GM12878 (cell line): ENCODE measurements around the gene ITGA6. TPM values are rescaled to one million over a fixed set of nuclear protein-coding genes. Genes with fewer than 3 reads are reported as not detected.
A peak's percentile ranks its signal among the peaks of the same experiment; 100 is the strongest.
"Not testable (repeated sequence)": the region's sequence is repeated elsewhere in the genome, so short reads cannot be mapped to it uniquely, and the experiment has no call there.

Experiments
- ATAC-seq: fragments of 200-7000 bp; cut with Tn5 transposase; 3 replicates; pipeline ENCODE4 v1.9.1; 2020; ENCODE audit warnings: mild to moderate bottlenecking, moderate library complexity
- BruUV-seq: library from RNA; stranded (reverse); fragments of 400-500 nt; replicated peaks from 2 replicates; lab custom pipeline; 2021; lab: Mats Ljungman, UMichigan
- CTCF ChIA-PET: fragments of 300-600 bp; sonication (Branson Sonifier 250); formaldehyde crosslinking; extraction: SDS; loops from one replicate; lab custom pipeline; 2021; ENCODE audit warnings: inconsistent platforms; lab: Yijun Ruan, JAX
- POLR2A ChIA-PET: fragments of 350-600 bp; formaldehyde crosslinking; extraction: SDS; loops from one replicate; lab custom pipeline; 2021; ENCODE audit warnings: inconsistent platforms; lab: Charles Lee
- RAD21 ChIA-PET: fragments of 300-600 bp; sonication (Branson Sonifier 250); formaldehyde crosslinking; loops from one replicate; lab custom pipeline; 2023; ENCODE audit warnings: antibody characterized with exemption; ENCODE audit not compliant: unreplicated experiment; lab: Charles Lee
- SMC1A ChIA-PET: fragments of 300-600 bp; sonication (Branson Sonifier 250); formaldehyde crosslinking; loops from one replicate; lab custom pipeline; 2023; ENCODE audit not compliant: unreplicated experiment, uncharacterized antibody; lab: Charles Lee
- DNase-seq: peaks from one replicate; pipeline ENCODE4 v3.0.0-alpha.2; 2011; ENCODE audit warnings: low read depth, low spot score
- FAIRE-seq: peaks from 3 replicates; lab custom pipeline; 2011; peaks lifted over from hg19 to GRCh38; lab: Jason Lieb, UNC
- H2AFZ ChIP-seq: 2 replicates; pipeline ENCODE4 v1.6.0; 2011; ENCODE audit warnings: low read depth, low read length, control low read depth; ENCODE audit not compliant: control insufficient read depth
- H3K27ac ChIP-seq: 2 replicates; pipeline ENCODE4 v1.5.1; 2011; ENCODE audit warnings: control low read depth; ENCODE audit not compliant: control insufficient read depth, insufficient read depth
- H3K27me3 ChIP-seq, 2 experiments: replicated peaks in 1 of 2; 2 replicates each; pipeline versions ENCODE4 v1.6.0 to v1.6.1; 2011; ENCODE audit warnings: low read length in 1 of 2; ENCODE audit not compliant: control insufficient read depth in 2 of 2, insufficient read depth in 2 of 2
- H3K36me3 ChIP-seq, 2 experiments: 2 replicates each; pipeline ENCODE4 v1.5.1; 2011; ENCODE audit warnings: low read length in 1 of 2; ENCODE audit not compliant: control insufficient read depth in 2 of 2, insufficient read depth in 2 of 2
- H3K4me1 ChIP-seq: 2 replicates; pipeline ENCODE4 v1.6.1; 2011; ENCODE audit warnings: mild to moderate bottlenecking, low read length, moderate library complexity, mixed read lengths; ENCODE audit not compliant: control insufficient read depth, insufficient read depth
- H3K4me2 ChIP-seq: 2 replicates; pipeline ENCODE4 v1.6.0; 2011; ENCODE audit warnings: control low read depth; ENCODE audit not compliant: control insufficient read depth, insufficient read depth
- H3K4me3 ChIP-seq: fragments of 200-600 bp; sonication (generic); 2 replicates; pipeline ENCODE4 v1.5.1; 2016
- H3K79me2 ChIP-seq: 2 replicates; pipeline ENCODE4 v1.6.0; 2011; ENCODE audit warnings: low read length; ENCODE audit not compliant: control insufficient read depth, insufficient read depth
- H3K9ac ChIP-seq: 2 replicates; pipeline ENCODE4 v1.8.0; 2011; ENCODE audit warnings: low read length, control low read depth, mixed read lengths; ENCODE audit not compliant: control insufficient read depth, insufficient read depth
- H3K9me3 ChIP-seq: replicated peaks from 3 replicates; pipeline ENCODE4 v1.5.1; 2011; ENCODE audit warnings: mild to moderate bottlenecking, low read length; ENCODE audit not compliant: control insufficient read depth, insufficient read depth
- H4K20me1 ChIP-seq: 2 replicates; pipeline ENCODE4 v1.6.0; 2011; ENCODE audit not compliant: control insufficient read depth, insufficient read depth
- CBX5 ChIP-seq: sonication (generic); IDR thresholded peaks from 2 replicates; pipeline ENCODE4 v1.6.1; 2016; ENCODE audit warnings: low read depth, moderate library complexity, mild to moderate bottlenecking, inconsistent platforms
- MAX ChIP-seq: IDR thresholded peaks from 2 replicates; pipeline ENCODE4 v1.6.1; 2012; ENCODE audit warnings: low read depth, low read length, improper control_type of control experiment
- RCOR1 ChIP-seq: conservative IDR thresholded peaks from 2 replicates; pipeline ENCODE4 v1.6.1; 2012; ENCODE audit warnings: low read depth, low read length, improper control_type of control experiment
- SREBF2 ChIP-seq: IDR thresholded peaks from 2 replicates; pipeline ENCODE4 v1.6.1; 2012; ENCODE audit warnings: mild to moderate bottlenecking, low read length
- WGBS: methylation state at CpG from one replicate; pipeline ENCODE4 v1.1.6; 2016; ENCODE audit warnings: low lambda C conversion rate; ENCODE audit not compliant: insufficient replicate concordance, insufficient coverage; ENCODE audit errors: missing lambda C conversion rate; 5-methylcytosine and 5-hydroxymethylcytosine counted together
- in situ Hi-C: fragments of 300-500 bp; cut with MboI; formaldehyde crosslinking; loops from 9 replicates; pipeline ENCODE4 v1.14.3; 2018; ENCODE audit warnings: mixed read lengths
- intact Hi-C: fragments of 100-400 bp; cut with micrococcal nuclease; formaldehyde crosslinking; loops from one replicate; pipeline ENCODE4 v1.14.2; 2022; ENCODE audit not compliant: unreplicated experiment
- polyA plus RNA-seq, 11 experiments: library from polyadenylated mRNA; depleted of rRNA in 4 of 11; unstranded in 6 of 11; stranded (reverse) in 5 of 11; fragments of >200 nt; fragmentation: Nextera tagmentation in 4 of 11; fragmentation: Illumina TruSeq in 1 of 11; extraction: Ambion mirVana in 4 of 11; extraction: Trizol in 1 of 11; gene quantifications; 1 replicate in 1 of 11; 2 replicates in 10 of 11; pipeline versions ENCODE4 v1.2.1 to v1.2.3, GENCODE V29; 2011 to 2016; ENCODE audit warnings: inconsistent platforms in 2 of 11, missing spikeins in 2 of 11, low read depth in 1 of 11
- total RNA-seq, 4 experiments: library from RNA; depleted of rRNA in 3 of 4; stranded (reverse); fragments of >200 nt in 3 of 4; fragmentation: Illumina TruSeq in 1 of 4; extraction: Trizol in 1 of 4; gene quantifications; 2 replicates each; pipeline versions ENCODE4 v1.2.1 to v1.2.3, GENCODE V29; 2013 to 2021

Gene ITGA6
- total and polyA plus RNA-seq, 10 of the 15 experiments (the other 5 are each of a cell fraction or from before 2014, with no cell fraction given), result 0.01 to 0.36 (median 0.14) TPM; not detected in 2

- no peaks in the 10 kb centered on the region; the same call in 2 of the 3 replicates for H3K9me3 ChIP-seq
- no peak for FAIRE-seq
- TF ChIP-seq SREBF2, result no peak
- TF ChIP-seq CBX5, result 0 out of 2 replicates have a peak, but pooled peaks have one; percentile 62
- H3K4me3 ChIP-seq, result no peak overlapping the region
- ChIA-PET POLR2A (no interaction called here), SMC1A (no interaction called here), CTCF (no interaction called here), RAD21 (no interaction called here)
- WGBS, result 77% methylated on average over 4 of the region's 4 CpGs
- H3K4me2 ChIP-seq, result no peak overlapping the region
- no peaks in the 10 kb centered on the region for H4K20me1 ChIP-seq
- H3K4me1 ChIP-seq, result no peaks in the 10 kb centered on the region
- H3K27me3 ChIP-seq, result no peaks in the 10 kb centered on the region
- ATAC-seq, result no peak
- no peak overlapping the region for H2AFZ ChIP-seq
- peaks cover 0 to 4% of the 10 kb centered on the region in 2 experiments; a peak in 2 of 4 replicates for H3K36me3 ChIP-seq
- no peak overlapping the region for H3K9ac ChIP-seq
- BruUV-seq, result no TSS peak
- H3K79me2 ChIP-seq, result no peaks in the 10 kb centered on the region
- DNase-seq, result no peak
- intact Hi-C loops (no loop called here), in situ Hi-C loops (no loop called here)
- H3K27ac ChIP-seq, result no peak overlapping the region
Measured at GRCh38 chr2:172525601-172526000, 98.2 kb downstream of the ITGA6 start.

DNA sequence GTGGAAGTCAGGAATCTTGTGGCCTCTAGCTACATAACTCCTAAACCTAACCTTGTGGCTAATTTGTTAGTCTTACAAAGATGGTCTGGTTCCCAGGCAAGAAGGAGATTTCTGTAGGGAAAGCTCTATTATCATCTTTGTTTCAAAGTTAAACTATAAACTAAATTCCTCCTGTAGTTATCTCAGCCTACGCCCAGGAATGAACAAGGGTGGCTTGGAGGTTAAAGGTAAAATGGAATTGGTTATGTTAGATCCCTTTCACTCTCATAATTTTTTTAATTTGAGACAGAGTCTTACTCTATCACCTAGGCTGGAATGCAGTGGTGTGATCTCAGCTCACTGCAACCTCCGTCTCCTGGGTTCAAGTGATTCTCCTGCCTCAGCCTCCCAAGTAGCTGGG lies 103.9 kb downstream of the ITGA6 start:
- ChIA-PET RAD21 (interaction anchor here (0.6 kb wide), 1 partner anchor 754 kb away, joined by 4 read pairs; no protein-coding TSS in a partner anchor), CTCF (no interaction called here), POLR2A (no interaction called here), SMC1A (no interaction called here)
- intact Hi-C loops, result no loop called here
- H4K20me1 ChIP-seq, result no peaks in the 10 kb centered on the region
- H3K4me1 ChIP-seq, result no peaks in the 10 kb centered on the region
- ATAC-seq (no peak), FAIRE-seq (no peak), DNase-seq (no peak)
- H3K27me3 ChIP-seq, result no peaks in the 10 kb centered on the region
- H3K9ac ChIP-seq, result no peak overlapping the region
- peaks cover 0 to 4% of the 10 kb centered on the region in 2 experiments; a peak in 2 of 4 replicates for H3K36me3 ChIP-seq
- no TSS peak for BruUV-seq
- no peak overlapping the region for H3K4me3 ChIP-seq
- peaks cover 25% of the 10 kb centered on the region; the same call in 2 of the 3 replicates for H3K9me3 ChIP-seq
- H3K27ac ChIP-seq, result no peak overlapping the region
- no peaks in the 10 kb centered on the region for H3K79me2 ChIP-seq
- H2AFZ ChIP-seq, result no peak overlapping the region
- TF ChIP-seq MAX, result no peak
- TF ChIP-seq RCOR1, result no peak
- WGBS, result 93% methylated on average over 2 of the region's 2 CpGs
- H3K4me2 ChIP-seq, result no peak overlapping the region
- in situ Hi-C loops, result no loop called here

DNA sequence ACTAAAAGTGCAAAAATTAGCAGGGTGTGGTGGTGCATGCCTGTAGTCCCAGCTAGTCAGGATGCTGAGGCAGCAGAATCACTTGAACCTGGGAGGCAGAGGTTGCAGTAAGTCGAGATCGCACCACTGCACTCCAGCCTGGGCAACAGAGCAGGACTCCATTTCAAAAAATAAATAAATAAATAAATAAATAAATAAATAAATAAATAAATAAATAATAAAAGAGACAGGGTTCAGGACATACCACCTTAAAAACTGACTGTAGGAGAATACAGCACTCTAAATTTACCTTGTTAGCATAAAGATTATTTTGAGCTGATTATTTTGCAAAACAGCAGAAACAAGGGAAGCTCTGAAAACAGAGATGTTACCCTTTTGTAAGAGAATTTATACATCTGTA lies 105.1 kb downstream of the ITGA6 start:
- intact Hi-C loops, H3K4me3 ChIP-seq, RAD21 ChIA-PET, H2AFZ ChIP-seq, H3K27ac ChIP-seq, SMC1A ChIA-PET, H3K4me1 ChIP-seq, BruUV-seq, POLR2A ChIA-PET, H3K79me2 ChIP-seq, H3K36me3 ChIP-seq, CTCF ChIA-PET, H4K20me1 ChIP-seq, H3K9ac ChIP-seq, DNase-seq, in situ Hi-C loops, FAIRE-seq, ATAC-seq, H3K27me3 ChIP-seq, H3K4me2 ChIP-seq: not testable (repeated sequence)
- H3K9me3 ChIP-seq, result peaks cover 25% of the 10 kb centered on the region; the same call in 2 of the 3 replicates
- 70% methylated on average over 2 of the region's 2 CpGs for WGBS
